G401.6 (cell line): Measurements from ENCODE around the gene MGARP.
A peak's percentile ranks its signal among the peaks of the same experiment; 100 is the strongest.
"Not testable (repeated sequence)": the region's sequence is repeated elsewhere in the genome, so short reads cannot be mapped to it uniquely, and the experiment has no call there.

Source experiments
- FAIRE-seq: peaks from 2 replicates; lab custom pipeline; 2012; peaks lifted over from hg19 to GRCh38; lab: Jason Lieb, UNC

The MGARP gene

GRCh38 chr4:139279760-139280620 lies at the start of gene MGARP:
MGARP (minus strand) TSS chr4:139280225; CDS start chr4:139280158, 67 bp downstream.
- FAIRE-seq = no peak

GRCh38 chr4:139329665-139330200 lies 49.7 kb upstream of the MGARP start:
- no peak for FAIRE-seq

GRCh38 chr4:139324620-139325019 lies 44.6 kb upstream of the MGARP start:
- no peak for FAIRE-seq

- not testable (repeated sequence) for FAIRE-seq
These were observed 42.5 kb upstream of the MGARP start for GRCh38 chr4:139322541-139322940.

- not testable (repeated sequence) for FAIRE-seq
These were observed 42.0 kb upstream of the MGARP start for GRCh38 chr4:139322070-139322469.

- no peak for FAIRE-seq
These were observed 39.5 kb upstream of the MGARP start for GRCh38 chr4:139319571-139319970.

- FAIRE-seq = no peak
These were observed 37.6 kb upstream of the MGARP start for GRCh38 chr4:139317635-139318034.

- no peak for FAIRE-seq
These were observed 36.7 kb upstream of the MGARP start for GRCh38 chr4:139316733-139317132.

GRCh38 chr4:139315221-139315675 lies 35.2 kb upstream of the MGARP start:
- no peak for FAIRE-seq

- no peak for FAIRE-seq
These were observed 34.2 kb upstream of the MGARP start for GRCh38 chr4:139314047-139314800.

- not testable (repeated sequence) for FAIRE-seq
These were observed 33.4 kb upstream of the MGARP start for GRCh38 chr4:139313414-139313813.

- FAIRE-seq = no peak
These were observed 32.7 kb upstream of the MGARP start for GRCh38 chr4:139312552-139313332.

GRCh38 chr4:139311909-139312308 lies 31.9 kb upstream of the MGARP start:
- FAIRE-seq = no peak

- no peak for FAIRE-seq
These were observed 24.9 kb upstream of the MGARP start for GRCh38 chr4:139304920-139305319.

- peak; percentile 53 for FAIRE-seq
These were observed 22.0 kb upstream of the MGARP start, which contains the start of gene NDUFC1 for GRCh38 chr4:139301821-139302611. NDUFC1 (minus strand) TSS chr4:139302477; CDS start chr4:139295798, 6,679 bp downstream.

- FAIRE-seq = peak; percentile 98
These were observed 21.2 kb upstream of the MGARP start, which contains the start of gene NAA15 for GRCh38 chr4:139301113-139301820. NAA15 (plus strand) TSS chr4:139301505; CDS start chr4:139301778, 273 bp downstream.

- FAIRE-seq = peak; percentile 74
These were observed 20.5 kb upstream of the MGARP start for GRCh38 chr4:139300431-139301112.

- FAIRE-seq = no peak
These were observed 19.5 kb upstream of the MGARP start for GRCh38 chr4:139299536-139299935.

- no peak for FAIRE-seq
These were observed 17.0 kb upstream of the MGARP start for GRCh38 chr4:139297001-139297410.

GRCh38 chr4:139295942-139296299 lies 15.9 kb upstream of the MGARP start:
- no peak for FAIRE-seq
